ENCODE results near the gene ITM2C.

GRCh38 chr2:230891064-230891463, 26.3 kb downstream of the ITM2C start:
- TF ChIP-seq CREB1 (IDR thresholded peaks at IDR 0.05; ENCODE audit: low read depth) (no peak), CEBPB (IDR thresholded peaks at IDR 0.05) (no peak), MAX (IDR thresholded peaks at IDR 0.05) (no peak), YY1 (IDR thresholded peaks at IDR 0.05; ENCODE audit: low read depth) (no peak)

Measured in Ishikawa (cell line).